Measurements from ENCODE around the gene SLC31A1.

Gene SLC31A1

GRCh38 chr9:113302792-113303418 is 81.6 kb downstream of the SLC31A1 start, which contains the start of gene RNF183:
RNF183 (minus strand) TSS chr9:113303376; CDS start chr9:113298184, 5,192 bp downstream.
- Histone ChIP-seq H3K27ac (no peak within 1 kb of the TSS), H3K4me3 (no peak within 1 kb of the TSS)
- TF ChIP-seq CTCF (IDR thresholded peaks at IDR 0.05), result no peak
- DNase-seq (ENCODE audit: low spot score), result no peak

GRCh38 chr9:113306566-113306965 is 85.2 kb downstream of the SLC31A1 start:
- no peak for DNase-seq (ENCODE audit: low spot score)
- Histone ChIP-seq H3K4me3 (no peak overlapping the region), H3K27ac (no peak overlapping the region)
- no peak for TF ChIP-seq CTCF (IDR thresholded peaks at IDR 0.05)

- TF ChIP-seq CTCF (IDR thresholded peaks at IDR 0.05), result no peak
Measured at GRCh38 chr9:113307396-113307975, 86.1 kb downstream of the SLC31A1 start.

GRCh38 chr9:113309204-113309813 is 88.0 kb downstream of the SLC31A1 start:
- Histone ChIP-seq H3K27ac (no peak overlapping the region), H3K4me3 (no peak overlapping the region)
- DNase-seq (ENCODE audit: low spot score), result no peak
- no peak for TF ChIP-seq CTCF (IDR thresholded peaks at IDR 0.05)

More at GRCh38 chr9:113307396-113307975, 86.1 kb downstream of the SLC31A1 start:
- no peak overlapping the region for H3K27ac ChIP-seq
- no peak overlapping the region for H3K4me3 ChIP-seq
- DNase-seq (ENCODE audit: low spot score), result no peak

GRCh38 chr9:113310538-113310937 is 89.2 kb downstream of the SLC31A1 start:
- Histone ChIP-seq H3K4me3 (no peak overlapping the region), H3K27ac (no peak overlapping the region)
- no peak for DNase-seq (ENCODE audit: low spot score)
- no peak for TF ChIP-seq CTCF (IDR thresholded peaks at IDR 0.05)

GRCh38 chr9:113311961-113312360 is 90.6 kb downstream of the SLC31A1 start:
- H3K4me3 ChIP-seq, result no peak overlapping the region
- no peak for TF ChIP-seq CTCF (IDR thresholded peaks at IDR 0.05)
- no peak overlapping the region for H3K27ac ChIP-seq
- no peak for DNase-seq (ENCODE audit: low spot score)

- no peak for DNase-seq (ENCODE audit: low spot score)
- no peak overlapping the region for H3K27ac ChIP-seq
- TF ChIP-seq CTCF (IDR thresholded peaks at IDR 0.05), result no peak
- H3K4me3 ChIP-seq, result no peak overlapping the region
Measured at GRCh38 chr9:113313261-113313660, 91.9 kb downstream of the SLC31A1 start.
